Measurements from ENCODE around the gene NLRP13.

Gene NLRP13

GRCh38 chr19:55901369-55902079 is 30.6 kb downstream of the NLRP13 start:
- DNase-seq (ENCODE audit: low spot score), result no peak

GRCh38 chr19:55898911-55899310 is 33.2 kb downstream of the NLRP13 start:
- DNase-seq (ENCODE audit: low spot score), result no peak

GRCh38 chr19:55882626-55883025 is 49.5 kb downstream of the NLRP13 start:
- no peak for DNase-seq (ENCODE audit: low spot score)

GRCh38 chr19:55877211-55877610 is 54.9 kb downstream of the NLRP13 start:
- DNase-seq (ENCODE audit: low spot score), result no peak

- no peak for DNase-seq (ENCODE audit: low spot score)
Observed at GRCh38 chr19:55870736-55871135, 61.4 kb downstream of the NLRP13 start.

- DNase-seq (ENCODE audit: low spot score), result no peak
Observed at GRCh38 chr19:55867101-55867500, 65.0 kb downstream of the NLRP13 start.

GRCh38 chr19:55866521-55866920 is 65.6 kb downstream of the NLRP13 start:
- no peak for DNase-seq (ENCODE audit: low spot score)

DNA sequence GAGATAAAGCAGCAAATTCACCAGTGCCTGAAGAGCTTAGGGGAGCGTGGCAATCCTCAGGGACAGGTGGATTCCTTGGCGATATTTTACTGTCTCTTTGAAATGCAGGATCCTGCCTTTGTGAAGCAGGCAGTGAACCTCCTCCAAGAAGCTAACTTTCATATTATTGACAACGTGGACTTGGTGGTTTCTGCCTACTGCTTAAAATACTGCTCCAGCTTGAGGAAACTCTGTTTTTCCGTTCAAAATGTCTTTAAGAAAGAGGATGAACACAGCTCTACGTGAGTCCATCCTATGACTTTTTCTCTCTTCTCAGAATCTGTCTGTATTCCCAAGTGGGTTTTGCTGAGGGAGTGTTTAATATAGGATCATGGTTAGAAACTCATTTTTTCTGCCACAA is 73.2 kb downstream of the NLRP13 start:
- no peak for DNase-seq (ENCODE audit: low spot score)

DNA sequence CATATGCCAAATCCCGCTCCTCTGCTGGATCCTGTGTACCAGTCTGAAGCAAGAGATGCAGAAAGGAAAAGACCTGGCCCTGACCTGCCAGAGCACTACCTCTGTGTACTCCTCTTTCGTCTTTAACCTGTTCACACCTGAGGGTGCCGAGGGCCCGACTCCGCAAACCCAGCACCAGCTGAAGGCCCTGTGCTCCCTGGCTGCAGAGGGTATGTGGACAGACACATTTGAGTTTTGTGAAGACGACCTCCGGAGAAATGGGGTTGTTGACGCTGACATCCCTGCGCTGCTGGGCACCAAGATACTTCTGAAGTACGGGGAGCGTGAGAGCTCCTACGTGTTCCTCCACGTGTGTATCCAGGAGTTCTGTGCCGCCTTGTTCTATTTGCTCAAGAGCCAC is 73.7 kb downstream of the NLRP13 start:
- DNase-seq (ENCODE audit: low spot score), result no peak

- no peak for DNase-seq (ENCODE audit: low spot score)
Observed at GRCh38 chr19:55857974-55858373, 74.2 kb downstream of the NLRP13 start.

DNA sequence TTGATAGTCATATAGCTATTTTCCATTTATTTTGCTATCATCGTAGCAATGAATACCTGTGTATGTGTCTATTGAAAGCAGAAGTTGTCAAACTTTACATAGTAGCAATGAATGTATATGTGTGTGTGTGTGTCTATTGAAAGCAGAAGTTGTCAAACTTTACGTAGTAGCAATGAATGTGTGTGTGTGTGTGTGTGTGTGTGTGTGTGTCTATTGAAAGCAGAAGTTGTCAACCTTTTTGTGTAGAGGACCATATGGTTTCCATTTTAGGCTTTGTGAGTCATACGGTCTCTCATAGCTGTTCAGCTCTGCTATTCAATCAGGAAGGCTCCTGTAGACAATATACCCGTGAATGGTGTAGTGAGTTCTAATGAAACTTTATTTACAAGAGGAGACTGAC is 75.0 kb downstream of the NLRP13 start:
- no peak for DNase-seq (ENCODE audit: low spot score)

GRCh38 chr19:55855160-55855559 is 77.0 kb downstream of the NLRP13 start:
- no peak for DNase-seq (ENCODE audit: low spot score)

Measured in AG20443 (cell line).